ENCODE data around the gene RAB11A.
A peak's percentile ranks its signal among the peaks of the same experiment; 100 is the strongest.

Gene RAB11A

DNA sequence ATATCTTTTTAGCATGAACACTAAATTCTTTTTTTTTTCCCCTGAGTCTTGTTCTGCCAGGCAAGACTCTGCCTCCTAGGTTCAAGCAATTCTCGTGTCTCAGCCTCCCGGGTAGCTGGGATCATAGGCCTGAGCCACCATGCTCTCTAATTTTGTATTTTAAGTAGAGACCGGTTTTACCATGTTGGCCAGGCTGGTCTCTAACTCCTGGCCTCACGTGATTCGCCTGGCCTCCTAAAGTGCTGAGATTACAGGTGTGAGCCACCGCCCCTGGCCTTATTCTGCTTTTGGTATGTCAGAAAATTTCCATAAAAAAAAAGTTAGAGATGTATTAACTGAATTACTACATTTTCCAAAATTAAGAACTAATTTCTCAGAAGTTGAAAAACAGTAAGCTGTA, 14.3 kb downstream of the RAB11A start:
- no peak for DNase-seq

DNA sequence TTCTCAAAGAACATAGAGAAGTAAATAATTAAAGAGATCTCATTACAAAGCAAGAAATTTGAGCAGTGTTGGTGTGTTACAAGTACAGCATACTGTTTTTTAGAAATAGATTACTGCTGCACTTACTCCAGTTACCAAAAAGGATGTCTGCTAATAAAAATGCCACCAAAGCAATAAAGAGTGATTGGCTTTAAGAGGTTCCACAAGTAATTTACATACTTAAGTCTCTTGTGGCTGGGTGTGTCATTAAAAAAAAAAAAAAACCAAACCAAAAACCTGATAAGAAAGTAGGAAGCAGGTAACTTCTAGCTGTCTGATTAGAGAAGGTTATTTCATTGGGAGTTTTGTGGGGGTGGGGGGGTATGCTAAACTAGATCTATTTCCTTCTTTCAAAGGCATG, 15.2 kb downstream of the RAB11A start:
- no peak for DNase-seq

DNA sequence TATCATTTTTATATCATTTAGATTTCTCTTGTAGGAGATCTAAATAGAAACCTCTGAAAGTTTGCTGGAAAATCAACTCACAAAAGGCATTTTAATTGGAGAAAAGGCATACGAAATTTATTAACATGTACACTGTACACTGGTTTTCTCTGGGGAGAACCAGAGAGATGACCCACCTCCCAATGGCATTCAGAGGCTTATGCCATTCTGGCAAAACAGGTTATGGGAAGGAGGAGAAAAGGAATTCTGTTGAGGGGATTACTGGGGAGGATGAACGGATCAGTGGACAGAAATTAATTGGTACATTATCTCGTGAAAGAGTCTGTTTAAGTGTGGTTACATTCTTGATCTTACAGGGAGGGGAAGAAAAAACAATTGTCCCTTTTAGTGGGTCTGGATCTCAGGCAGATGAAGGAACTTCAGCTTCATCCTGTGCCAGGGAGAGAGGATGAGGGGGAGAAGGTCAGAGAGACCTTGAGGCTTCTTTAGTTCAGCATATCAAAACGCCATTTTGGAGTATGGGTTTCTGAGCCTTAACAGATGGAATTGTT, 16.5 kb downstream of the RAB11A start:
- no peak for DNase-seq

DNA sequence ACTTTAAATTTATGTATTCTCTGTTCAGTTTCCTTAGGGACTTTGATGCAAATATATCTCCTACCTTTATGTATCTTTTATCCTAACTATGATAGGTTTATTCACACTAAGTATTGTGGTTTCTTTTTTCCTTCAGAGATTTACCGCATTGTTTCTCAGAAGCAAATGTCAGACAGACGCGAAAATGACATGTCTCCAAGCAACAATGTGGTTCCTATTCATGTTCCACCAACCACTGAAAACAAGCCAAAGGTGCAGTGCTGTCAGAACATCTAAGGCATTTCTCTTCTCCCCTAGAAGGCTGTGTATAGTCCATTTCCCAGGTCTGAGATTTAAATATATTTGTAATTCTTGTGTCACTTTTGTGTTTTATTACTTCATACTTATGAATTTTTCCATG, 18.3 kb downstream of the RAB11A start:
- no peak for DNase-seq

DNA sequence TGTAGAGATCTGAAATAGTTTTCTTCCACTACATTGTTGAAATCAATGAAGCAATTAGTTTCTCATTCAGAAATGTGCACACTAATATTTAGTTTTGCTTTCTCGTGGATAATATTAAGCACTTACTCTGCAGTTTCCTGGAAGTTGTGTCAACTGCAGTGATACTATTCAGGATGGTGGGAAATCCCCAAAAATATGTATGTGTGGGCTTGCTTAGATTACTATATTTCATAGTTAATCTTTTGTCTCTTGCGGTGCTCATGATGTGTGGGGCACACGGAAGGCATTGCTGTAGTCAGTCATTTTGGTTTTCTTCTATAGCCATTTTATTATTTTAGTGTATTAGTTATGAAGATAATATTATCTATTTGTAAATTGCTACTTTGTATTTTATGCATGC, 19.7 kb downstream of the RAB11A start:
- no peak for DNase-seq

DNA sequence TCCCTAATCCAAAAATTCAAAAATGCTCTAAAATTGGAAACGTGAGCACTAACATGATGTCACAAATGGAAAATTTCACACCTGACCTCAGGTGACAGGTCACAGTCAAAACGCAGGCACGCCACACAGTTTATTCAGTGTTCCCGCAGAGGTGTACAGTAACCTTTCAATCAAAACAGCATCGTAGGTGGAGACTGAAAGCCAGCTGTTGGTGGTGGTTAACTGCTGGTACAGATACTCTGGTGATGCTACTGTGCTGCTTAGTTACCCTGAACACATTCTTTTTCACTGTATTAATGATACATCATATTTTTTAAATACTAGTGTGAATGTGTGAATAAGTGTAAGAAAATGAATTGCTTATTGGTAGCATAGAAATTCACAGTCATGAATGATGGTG, 23.8 kb downstream of the RAB11A start:
- peak in 1 of 56 donors; percentile 5 for DNase-seq

DNA sequence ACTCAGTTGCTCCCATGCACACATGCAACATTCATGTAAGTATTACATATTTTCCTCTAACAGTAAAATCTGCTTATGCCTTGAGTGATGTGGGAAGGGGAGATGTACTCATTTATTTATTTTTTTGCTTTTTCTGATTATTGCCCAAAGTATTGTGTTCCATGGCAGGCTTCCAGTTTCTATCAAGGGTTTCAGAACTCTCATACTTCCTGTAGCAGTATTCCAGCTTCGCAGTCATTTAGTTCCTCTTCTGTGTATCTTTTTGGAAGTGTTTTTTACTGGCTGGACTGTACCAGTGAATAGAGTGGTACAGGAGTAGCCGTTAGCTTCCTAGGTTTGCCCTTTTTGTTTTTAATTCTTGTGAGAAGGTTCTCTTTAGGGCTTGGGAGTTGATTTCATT, 26.9 kb downstream of the RAB11A start:
- no peak for DNase-seq

DNA sequence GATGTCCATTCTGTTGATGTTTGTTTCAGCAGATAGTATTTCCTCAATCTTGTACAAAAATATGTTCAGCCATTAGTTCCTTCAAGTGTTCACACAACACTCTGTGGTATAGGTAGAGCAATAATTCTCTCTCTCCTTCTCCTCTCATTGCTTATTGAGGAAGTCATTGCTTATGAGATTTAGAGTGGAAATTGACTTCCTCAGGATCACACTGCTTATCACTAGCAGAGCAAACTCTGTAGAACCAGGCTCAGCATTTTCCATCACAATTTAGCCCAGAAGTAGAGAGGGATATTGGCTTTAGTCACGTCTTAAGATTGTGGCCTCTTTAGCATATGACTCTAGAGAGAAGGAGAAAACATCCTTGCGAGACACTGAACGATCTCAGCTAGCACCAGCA, 31.2 kb downstream of the RAB11A start:
- DNase-seq, result no peak

DNA sequence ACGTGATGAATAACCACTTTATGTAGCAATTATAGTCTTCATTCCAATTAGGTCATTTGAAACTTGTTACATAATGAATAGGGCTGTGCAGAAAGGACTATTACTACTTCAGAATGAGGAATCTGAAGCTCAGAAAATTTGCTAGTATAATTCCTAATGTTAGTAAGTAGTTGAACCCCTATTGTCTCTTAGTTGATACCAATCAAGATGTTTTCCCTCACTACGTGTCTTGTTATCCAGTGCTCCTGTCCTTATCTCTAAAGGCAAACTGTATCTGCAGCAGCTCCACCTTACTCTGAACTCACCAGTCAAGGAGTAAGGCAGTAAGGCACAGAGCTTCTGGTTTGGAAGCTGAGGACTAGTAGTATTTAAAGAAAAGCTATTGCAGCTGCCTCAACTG, 32.0 kb downstream of the RAB11A start:
- DNase-seq, result no peak

DNA sequence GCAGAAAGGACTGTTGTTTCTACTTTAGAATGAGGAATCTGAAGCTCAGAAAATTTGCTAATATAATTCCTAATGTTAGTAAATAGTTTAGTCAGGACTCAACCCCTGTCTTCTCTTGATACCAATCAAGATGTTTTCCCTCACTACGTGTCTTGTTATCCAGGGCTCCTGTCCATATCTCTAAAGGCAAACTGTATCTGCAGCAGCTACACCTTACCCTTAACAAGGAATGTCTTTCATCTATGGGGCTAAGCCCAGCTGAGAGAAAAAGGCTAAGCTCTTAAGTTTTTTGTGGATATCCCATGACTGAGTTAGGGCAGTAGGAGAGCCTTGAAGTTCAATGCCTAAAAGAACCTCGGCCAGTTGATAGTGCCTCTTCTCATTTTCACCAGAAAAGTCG, 32.5 kb downstream of the RAB11A start:
- no peak for DNase-seq

DNA sequence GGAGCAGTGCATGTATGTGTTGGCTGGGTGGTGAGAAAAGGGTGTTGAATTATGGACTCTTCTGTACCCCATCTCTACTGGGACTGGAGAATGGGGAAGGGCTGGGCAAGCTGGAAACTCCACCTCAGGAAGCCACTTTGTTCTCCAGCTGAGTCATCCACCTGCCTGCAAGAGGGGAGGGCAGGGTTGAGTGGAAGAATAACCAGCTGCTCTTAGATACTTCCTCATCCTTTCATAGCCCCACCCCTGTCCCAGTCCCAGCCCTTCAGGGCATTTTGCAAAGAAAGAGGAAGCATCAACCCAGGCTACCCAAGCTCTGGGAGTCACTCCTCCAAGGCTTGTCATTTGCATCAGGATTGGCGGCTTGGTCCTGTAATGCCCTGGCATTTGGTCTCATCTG, 33.1 kb downstream of the RAB11A start:
- peak in 7 of 56 donors; percentile 5 to 28 (median 15) for DNase-seq

DNA sequence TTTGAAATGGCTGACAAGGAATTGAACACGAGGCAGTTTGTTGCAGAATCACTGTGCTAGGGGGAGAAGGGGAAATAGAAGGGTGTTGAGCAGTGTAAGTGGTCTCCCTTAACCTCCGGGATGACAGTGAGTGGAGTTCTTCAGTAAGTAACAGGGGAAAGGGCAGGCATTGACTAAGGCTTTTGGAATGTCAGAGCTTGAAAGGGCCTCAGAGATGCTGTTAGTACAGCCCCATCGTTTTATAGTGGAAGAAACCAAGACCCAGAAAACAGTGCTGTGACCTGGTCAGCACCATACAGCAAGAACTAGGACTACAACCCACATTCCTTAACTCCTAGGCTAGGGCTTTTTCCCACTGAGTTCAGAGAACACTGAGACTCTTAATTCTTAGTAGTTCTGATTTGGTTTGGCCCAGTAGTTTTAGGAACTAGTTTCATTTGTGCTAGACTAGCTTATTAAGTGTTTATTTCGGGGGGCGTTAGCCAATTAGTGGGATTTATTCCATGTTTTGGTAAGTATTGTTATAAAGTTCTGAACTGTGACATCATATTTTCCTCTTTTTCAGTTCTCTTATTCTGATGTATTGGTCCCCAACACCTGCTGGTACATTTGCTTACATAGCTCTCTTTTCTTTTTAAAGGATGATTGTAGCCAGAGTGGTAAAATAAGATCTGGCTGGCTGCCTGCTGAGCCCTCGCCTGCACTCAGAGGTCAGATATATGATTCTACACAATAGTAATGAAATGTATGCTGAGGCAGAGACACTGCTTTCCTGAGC, 34.2 kb downstream of the RAB11A start:
- DNase-seq, result no peak

DNA sequence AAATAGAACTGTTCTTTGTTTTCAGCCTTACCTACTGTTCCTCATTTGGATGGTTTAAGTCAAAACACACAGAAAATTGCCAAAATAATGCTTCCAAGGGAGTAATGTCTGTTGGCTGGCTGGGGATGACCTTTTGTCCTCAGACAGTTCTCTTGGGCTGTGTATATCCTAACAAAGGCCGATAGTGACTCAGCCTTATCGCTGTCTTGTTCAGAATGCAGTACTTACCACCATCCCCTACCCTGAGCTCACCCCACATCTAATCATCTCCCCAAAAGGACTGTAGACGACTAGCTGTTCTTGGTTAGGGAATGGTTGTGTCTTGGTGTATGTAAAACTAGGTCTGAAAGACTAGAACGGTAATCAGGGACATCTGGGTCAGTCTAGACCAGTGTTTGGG, 35.0 kb downstream of the RAB11A start:
- DNase-seq, result no peak

DNA sequence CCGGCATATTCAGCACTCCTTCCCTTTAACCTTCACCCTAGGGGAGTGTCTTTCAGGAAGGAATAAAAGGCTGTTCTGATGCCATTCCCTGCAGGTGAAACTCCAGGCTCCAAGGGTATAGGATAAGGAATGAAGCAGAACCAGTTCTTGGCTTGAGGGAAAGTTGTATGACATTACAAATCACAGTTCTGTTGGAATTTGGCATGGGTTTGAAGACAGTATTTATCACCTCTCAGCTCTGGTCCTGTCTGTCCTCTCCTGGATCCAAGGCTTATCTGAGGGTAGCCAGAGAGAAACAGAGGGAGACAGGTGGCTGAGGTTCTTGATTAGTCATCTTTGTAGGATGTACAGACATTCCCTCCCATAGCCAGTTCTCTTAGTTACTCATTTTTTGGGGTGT, 37.1 kb downstream of the RAB11A start:
- DNase-seq, result no peak

DNA sequence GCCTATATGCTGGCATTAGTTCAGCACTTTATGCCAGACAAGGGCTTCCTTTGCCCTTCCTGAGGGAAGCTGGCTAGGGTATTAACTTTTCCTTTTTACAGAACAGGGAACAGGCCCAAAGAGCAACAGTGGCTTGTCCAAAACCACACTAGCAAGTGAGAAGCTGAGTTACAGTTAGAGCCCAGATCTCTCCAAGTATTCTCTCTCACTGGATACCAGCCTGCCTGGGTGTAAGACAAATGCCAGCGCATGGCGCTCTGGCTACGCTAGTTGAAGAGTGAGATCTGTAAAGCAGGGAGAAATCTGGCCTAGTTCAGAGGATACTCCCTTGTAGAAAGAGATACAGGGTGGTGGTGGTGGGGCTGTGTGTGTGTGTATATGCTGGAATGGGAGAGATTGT, 38.4 kb downstream of the RAB11A start:
- no peak for DNase-seq

DNA sequence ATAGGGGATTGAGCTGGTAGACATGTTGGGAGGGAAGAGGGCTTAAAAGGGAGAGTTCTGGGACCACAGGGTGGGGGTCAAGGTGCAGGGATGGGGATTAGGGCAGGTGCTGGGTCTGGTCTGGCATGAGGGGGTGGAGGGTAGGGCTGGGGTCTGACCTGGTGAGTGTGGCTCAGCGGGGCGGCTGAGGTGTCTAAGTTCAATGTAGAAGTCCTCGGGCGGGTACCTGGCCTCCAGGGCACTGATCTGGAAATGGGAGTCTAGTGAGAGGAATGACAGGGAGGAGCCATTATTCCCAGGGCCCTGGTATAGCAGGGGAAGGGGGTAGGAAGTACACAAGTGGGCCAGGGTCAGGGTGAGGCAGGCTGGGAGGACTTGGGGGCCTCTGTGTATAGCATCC, 39.6 kb downstream of the RAB11A start:
- DNase-seq, result no peak

DNA sequence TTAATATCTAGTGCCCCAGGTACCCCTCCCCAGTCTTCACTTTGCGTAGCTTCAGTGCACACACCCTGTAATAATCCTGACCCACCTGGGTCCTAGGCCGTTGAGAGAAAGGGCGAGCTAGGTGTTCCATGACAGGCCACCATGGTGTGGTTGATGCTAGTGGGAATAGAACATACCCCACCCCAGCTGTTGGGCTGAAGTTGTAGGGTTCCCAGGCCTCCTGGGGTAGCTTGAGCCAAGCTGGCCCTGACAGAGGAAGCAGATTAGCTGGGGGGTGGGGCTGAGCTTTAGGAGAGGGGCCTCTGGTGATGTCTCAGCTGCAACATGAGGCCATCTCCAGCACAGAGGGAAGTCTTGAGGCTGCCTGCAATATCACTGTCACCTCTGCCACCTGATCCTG, 40.5 kb downstream of the RAB11A start:
- DNase-seq, result no peak

DNA sequence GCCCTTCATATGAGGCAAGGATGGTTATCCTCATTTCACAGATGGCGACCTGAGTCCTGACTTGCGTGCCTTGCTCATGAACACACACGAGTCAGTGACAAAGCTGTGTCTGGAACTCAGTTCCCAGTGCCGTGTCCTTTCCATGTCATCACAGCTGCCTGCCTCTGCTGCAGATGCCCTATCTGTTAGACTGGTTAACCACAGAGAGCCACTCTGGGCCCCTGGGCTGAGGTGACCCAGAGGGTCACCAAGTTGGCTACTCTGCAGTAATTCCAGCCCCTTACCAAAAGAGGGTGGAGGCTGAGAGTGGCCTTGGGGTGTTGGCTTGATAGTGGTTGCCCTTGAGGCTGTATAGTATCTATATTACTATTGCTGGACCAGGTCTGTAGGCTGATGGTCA, 41.0 kb downstream of the RAB11A start:
- DNase-seq, result no peak

DNA sequence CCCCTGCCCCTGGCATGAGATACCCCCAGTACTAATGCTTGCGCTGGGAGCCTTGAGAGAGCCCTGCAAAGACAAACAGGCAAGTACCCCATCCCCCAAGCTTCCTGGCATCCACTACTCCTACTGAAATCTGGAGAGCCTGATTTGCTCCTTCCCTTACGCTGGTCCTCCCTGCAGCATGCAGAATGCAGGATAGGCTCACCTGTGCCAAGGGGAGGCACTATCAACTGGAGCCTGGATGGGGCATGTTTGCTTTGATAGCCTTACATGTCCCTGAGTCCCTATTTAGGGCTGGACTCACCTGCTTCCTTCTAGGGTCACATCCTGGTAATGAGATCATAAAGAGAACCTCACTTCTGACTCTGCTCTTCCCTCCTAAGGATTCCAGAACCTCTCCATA, 42.9 kb downstream of the RAB11A start:
- no peak for DNase-seq

DNA sequence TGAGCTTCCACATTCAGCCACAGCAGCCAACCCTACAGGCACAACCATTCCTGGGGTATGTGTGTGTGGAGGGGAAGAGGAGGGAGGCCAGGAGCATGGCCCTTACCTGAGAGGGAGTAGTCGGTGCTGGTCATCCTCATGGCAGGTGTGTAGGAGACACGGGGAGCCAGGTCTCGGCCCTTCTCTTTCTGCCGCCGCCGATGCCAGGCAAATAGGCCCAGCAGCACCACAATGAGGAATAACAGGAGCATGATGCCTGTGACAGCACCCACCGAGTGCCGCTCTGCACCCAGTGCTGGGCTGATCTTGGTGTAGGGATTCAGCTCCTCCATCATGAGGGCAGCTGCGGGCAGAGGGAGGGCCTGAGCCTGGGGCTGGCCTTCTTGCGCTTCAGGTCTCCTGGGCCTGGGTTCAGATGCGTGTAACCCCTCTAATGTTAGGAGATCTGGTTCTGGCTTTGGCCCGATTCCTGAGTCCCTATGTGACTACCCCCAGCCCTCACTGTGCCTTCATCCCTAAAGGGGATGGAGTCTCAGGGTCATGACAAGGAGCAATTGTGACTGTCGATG, 44.4 kb downstream of the RAB11A start:
- DNase-seq, result no peak

DNA sequence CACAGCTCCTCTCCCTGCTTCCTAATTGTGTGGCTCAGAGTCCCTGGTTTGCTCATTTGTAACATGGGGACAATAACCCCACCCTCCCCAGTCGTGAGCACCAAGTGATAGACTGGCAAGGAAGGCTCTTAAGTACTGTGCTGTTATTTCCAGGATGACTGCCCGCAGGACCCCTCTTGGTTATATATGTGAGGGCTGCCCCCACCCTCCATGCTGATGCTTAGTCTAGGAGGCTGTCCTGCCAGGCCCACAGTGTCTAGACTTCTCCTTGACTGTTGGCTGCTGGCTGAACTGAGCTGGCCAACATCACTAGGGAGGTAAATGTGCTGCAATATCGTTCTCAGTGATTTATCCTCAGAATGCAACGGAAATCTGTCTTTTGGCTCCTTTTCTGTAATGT, 45.1 kb downstream of the RAB11A start:
- no peak for DNase-seq

DNA sequence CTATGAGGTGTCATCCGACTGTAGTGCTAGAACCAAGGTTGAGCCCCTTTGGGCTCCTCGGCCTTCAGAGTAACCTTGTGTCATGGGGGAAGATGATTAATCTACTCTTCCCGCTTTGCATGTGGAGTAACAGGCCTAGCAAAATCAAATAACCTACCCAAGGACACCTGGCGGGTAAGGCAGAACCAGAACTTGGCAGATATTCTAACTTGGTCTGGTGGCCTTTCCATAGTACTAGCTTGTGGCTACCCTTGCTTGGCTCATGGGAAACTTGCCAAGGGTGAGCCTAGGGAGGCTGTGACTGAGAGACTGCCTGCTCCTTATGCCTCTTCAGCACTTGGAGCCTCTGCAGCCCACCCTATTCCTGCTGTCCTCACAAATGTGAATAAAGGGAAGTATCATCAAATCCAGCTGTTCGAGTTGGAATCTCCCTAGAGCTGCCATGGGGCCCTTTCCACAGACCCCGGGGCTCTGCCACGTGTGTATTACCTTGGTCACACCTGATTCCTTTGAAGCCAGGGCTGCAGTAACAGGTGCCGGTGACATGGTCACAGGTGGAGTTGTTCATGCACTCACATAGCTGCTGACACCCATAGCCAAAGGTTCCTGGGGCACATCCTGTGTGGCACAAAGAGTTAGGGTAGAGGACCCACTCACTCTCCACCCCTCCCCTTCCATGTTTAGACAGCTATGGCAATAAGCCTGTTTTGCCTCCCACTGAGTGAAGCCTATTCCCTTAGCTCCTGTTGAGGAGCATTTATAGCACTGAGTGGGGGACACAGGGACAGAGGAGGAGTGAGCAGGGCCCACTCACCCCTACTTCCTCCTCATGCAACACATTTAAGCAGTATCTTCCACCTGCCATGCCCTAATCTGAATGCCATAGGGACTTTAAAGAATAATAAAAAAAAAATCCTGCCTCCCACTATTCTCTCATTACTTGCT, 46.0 kb downstream of the RAB11A start:
- DNase-seq, result no peak
